Testis (tissue), 2 donors: ENCODE results near the gene PHGDH.

ENCODE experiments used
- CTCF ChIP-seq, 3 experiments: fragments of 450-650 bp in 2 of 3; fragments of 200-600 bp in 1 of 3; sonication (generic) in 1 of 3; IDR thresholded peaks; one replicate each; pipeline ENCODE4 v1.5.1; 2016 to 2019; ENCODE audit warnings: antibody characterized with exemption in 3 of 3, mild to moderate bottlenecking in 2 of 3, moderate library complexity in 1 of 3
- POLR2A ChIP-seq: fragments of 450-650 bp; IDR thresholded peaks from one replicate; pipeline ENCODE4 v1.6.1; 2017; ENCODE audit warnings: antibody characterized with exemption, mild to moderate bottlenecking, moderate library complexity

GRCh38 chr1:119732465-119733168 lies 20.9 kb downstream of the PHGDH start:
- no peak for TF ChIP-seq CTCF (IDR thresholded peaks at IDR 0.05)
- TF ChIP-seq POLR2A, result no peak
